ENCODE measurements around the gene IFT74. TPM values are rescaled to one million over a fixed set of nuclear protein-coding genes. Genes with fewer than 3 reads are reported as not detected.

The IFT74 gene
- total and polyA plus RNA-seq, 10 of the 15 experiments (the other 5 are each of a cell fraction or from before 2014, with no cell fraction given) = 7.6 to 15.4 (median 12.3) TPM

DNA sequence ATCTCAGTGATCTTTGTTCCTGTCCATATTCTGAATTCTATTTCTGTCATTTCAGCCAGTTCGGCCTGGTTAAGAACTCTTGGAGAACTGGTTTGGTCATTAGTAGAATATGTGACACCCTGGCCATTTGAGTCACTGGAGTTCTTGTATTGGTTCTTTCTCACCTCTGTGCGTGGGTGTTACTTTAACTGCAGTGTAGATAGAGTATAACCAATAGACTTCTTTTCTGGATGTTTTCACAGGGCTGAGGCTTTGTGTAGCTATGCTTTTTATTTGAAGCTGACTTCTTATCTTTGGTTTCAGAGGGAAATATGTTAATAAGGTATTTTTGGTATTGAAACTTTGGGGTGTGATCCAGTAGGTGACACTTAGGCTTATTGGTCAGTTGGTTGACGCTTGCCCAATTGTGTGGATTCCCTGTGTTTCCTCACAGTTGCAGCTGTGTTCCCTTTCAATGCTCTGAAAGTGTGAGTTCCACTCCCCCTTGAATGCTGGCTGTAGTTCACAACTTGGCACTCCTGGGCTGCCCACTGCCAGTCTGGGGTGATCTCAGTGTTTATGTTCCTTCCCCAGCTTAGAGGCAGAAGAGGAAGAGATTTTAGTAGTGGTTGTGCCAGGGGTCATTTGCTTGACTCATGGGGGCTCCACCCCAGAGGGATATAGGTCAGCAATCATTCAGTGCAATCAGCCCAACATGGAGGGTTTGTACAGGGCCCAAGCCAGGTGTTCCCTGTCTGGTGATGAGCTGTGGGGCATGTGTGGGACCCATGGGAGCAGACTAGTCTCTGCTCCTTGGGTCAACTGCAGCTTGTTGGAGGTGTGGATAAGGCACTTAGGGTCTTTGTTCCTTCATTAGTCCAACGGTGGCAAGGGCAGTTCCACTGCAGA lies 117.9 kb downstream of the IFT74 start (continued):
- TF ChIP-seq SMAD5 (IDR thresholded peaks at IDR 0.05; ENCODE audit: low read depth) (no peak), SREBF1 (IDR thresholded peaks at IDR 0.05; ENCODE audit: low read length) (no peak)
- TF ChIP-seq, protein P1, sequence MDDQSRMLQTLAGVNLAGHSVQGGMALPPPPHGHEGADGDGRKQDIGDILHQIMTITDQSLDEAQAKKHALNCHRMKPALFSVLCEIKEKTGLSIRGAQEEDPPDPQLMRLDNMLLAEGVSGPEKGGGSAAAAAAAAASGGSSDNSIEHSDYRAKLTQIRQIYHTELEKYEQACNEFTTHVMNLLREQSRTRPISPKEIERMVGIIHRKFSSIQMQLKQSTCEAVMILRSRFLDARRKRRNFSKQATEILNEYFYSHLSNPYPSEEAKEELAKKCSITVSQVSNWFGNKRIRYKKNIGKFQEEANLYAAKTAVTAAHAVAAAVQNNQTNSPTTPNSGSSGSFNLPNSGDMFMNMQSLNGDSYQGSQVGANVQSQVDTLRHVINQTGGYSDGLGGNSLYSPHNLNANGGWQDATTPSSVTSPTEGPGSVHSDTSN (IDR thresholded peaks at IDR 0.05; ENCODE audit: insufficient replicate concordance, low read depth, low read length) = no peak

DNA sequence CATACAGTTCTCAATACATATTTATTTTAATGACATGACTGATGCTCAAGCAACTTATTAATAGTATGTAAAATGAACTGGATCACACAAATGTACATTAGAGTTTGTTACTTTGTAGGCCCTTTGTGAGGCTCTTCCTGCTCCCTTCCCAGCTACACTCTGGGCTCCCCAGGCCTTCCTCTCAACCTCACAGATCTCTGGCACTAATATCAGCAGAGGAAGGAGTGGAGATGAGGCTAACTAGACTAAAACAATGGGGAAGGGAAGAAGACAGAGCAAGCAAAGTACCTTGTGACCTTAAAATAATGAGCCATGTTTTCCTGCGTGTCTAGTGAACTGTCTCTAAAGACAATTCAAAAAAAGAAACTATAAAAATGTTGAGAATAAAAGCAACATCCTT lies 122.5 kb downstream of the IFT74 start:
- Histone ChIP-seq H3K79me2 (ENCODE audit: control insufficient read depth, insufficient read depth, low read length) (no peaks in the 10 kb centered on the region), H4K20me1 (ENCODE audit: control insufficient read depth, insufficient read depth) (no peaks in the 10 kb centered on the region), H3K4me2 (ENCODE audit: control insufficient read depth, insufficient read depth) (no peak overlapping the region), H3K4me1 (ENCODE audit: control insufficient read depth, insufficient read depth, low read length) (no peaks in the 10 kb centered on the region), H3K27ac (ENCODE audit: control insufficient read depth, insufficient read depth) (no peak overlapping the region), H3K9ac (ENCODE audit: control insufficient read depth, insufficient read depth, low read length) (no peak overlapping the region), H3K27me3 (replicated peaks in 1 of 2; ENCODE audit: control insufficient read depth in 2 of 2, insufficient read depth in 2 of 2, low read length in 1 of 2) (no peaks in the 10 kb centered on the region), H3K4me3 (no peak overlapping the region), H2AFZ (ENCODE audit: control insufficient read depth, low read depth, low read length) (no peak overlapping the region), H3K9me3 (replicated peaks; ENCODE audit: control insufficient read depth, insufficient read depth, low read length) (no peaks in the 10 kb centered on the region), H3K36me3 (ENCODE audit: control insufficient read depth in 2 of 2, insufficient read depth in 2 of 2, low read length in 1 of 2) (no peaks in the 10 kb centered on the region)
- RAD21 ChIA-PET (ENCODE audit: unreplicated experiment) = no interaction called here
- no TSS peak for BruUV-seq (replicated peaks)
- SMC1A ChIA-PET (ENCODE audit: uncharacterized antibody, unreplicated experiment) = no interaction called here
- DNase-seq (ENCODE audit: low read depth, low spot score) (no peak), ATAC-seq (no peak), FAIRE-seq (no peak)
- POLR2A ChIA-PET = no interaction called here
- WGBS (ENCODE audit: insufficient coverage, insufficient replicate concordance, low lambda C conversion rate, missing lambda C conversion rate) = 86% methylated on average over 1 of the region's 1 CpG
- CTCF ChIA-PET = no interaction called here
- in situ Hi-C loops (cut with MboI) (no loop called here), intact Hi-C loops (cut with micrococcal nuclease; ENCODE audit: unreplicated experiment) (no loop called here)
- TF ChIP-seq, protein P2, sequence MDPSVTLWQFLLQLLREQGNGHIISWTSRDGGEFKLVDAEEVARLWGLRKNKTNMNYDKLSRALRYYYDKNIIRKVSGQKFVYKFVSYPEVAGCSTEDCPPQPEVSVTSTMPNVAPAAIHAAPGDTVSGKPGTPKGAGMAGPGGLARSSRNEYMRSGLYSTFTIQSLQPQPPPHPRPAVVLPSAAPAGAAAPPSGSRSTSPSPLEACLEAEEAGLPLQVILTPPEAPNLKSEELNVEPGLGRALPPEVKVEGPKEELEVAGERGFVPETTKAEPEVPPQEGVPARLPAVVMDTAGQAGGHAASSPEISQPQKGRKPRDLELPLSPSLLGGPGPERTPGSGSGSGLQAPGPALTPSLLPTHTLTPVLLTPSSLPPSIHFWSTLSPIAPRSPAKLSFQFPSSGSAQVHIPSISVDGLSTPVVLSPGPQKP (IDR thresholded peaks at IDR 0.05; ENCODE audit: low read depth, low read length) = no peak
- TF ChIP-seq GATAD2B (conservative IDR thresholded peaks at IDR 0.05; ENCODE audit: low read depth) (no peak), ZZZ3 (IDR thresholded peaks at IDR 0.05; ENCODE audit: control insufficient read depth, insufficient read length, low read depth) (no peak), EED (IDR thresholded peaks at IDR 0.05; ENCODE audit: low read depth) (no peak), ZSCAN29 (IDR thresholded peaks at IDR 0.05) (no peak), SIX5 (IDR thresholded peaks at IDR 0.05; ENCODE audit: low read depth, low read length, severe bottlenecking) (no peak), TBL1XR1 (IDR thresholded peaks at IDR 0.05; ENCODE audit: low read depth, low read length) (no peak), SPI1 (IDR thresholded peaks at IDR 0.05; ENCODE audit: borderline replicate concordance, insufficient read depth, low read depth, low read length) (no peak), BMI1 (IDR thresholded peaks at IDR 0.05; ENCODE audit: borderline replicate concordance) (no peak), HCFC1 (IDR thresholded peaks at IDR 0.05; ENCODE audit: low read length) (no peak), POLR2AphosphoS5 (IDR thresholded peaks at IDR 0.05; ENCODE audit: low read length) (no peak)
- TF ChIP-seq, protein P3, sequence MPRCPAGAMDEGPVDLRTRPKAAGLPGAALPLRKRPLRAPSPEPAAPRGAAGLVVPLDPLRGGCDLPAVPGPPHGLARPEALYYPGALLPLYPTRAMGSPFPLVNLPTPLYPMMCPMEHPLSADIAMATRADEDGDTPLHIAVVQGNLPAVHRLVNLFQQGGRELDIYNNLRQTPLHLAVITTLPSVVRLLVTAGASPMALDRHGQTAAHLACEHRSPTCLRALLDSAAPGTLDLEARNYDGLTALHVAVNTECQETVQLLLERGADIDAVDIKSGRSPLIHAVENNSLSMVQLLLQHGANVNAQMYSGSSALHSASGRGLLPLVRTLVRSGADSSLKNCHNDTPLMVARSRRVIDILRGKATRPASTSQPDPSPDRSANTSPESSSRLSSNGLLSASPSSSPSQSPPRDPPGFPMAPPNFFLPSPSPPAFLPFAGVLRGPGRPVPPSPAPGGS (IDR thresholded peaks at IDR 0.05; ENCODE audit: borderline replicate concordance, insufficient read depth, low read depth, low read length, poor library complexity, severe bottlenecking) = no peak
- TF ChIP-seq, protein P4, sequence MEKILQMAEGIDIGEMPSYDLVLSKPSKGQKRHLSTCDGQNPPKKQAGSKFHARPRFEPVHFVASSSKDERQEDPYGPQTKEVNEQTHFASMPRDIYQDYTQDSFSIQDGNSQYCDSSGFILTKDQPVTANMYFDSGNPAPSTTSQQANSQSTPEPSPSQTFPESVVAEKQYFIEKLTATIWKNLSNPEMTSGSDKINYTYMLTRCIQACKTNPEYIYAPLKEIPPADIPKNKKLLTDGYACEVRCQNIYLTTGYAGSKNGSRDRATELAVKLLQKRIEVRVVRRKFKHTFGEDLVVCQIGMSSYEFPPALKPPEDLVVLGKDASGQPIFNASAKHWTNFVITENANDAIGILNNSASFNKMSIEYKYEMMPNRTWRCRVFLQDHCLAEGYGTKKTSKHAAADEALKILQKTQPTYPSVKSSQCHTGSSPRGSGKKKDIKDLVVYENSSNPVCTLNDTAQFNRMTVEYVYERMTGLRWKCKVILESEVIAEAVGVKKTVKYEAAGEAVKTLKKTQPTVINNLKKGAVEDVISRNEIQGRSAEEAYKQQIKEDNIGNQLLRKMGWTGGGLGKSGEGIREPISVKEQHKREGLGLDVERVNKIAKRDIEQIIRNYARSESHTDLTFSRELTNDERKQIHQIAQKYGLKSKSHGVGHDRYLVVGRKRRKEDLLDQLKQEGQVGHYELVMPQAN (conservative IDR thresholded peaks at IDR 0.05) = no peak

Data from GM12878 (cell line).